GM21576 (cell line): ENCODE data around the gene DPH2.

Source experiments
- ATAC-seq: cut with Tn5 transposase; IDR thresholded peaks from one replicate; pipeline ENCODE4 v1.9.1; 2021; ENCODE audit warnings: mild to moderate bottlenecking, moderate library complexity; ENCODE audit not compliant: unreplicated experiment

Gene DPH2

DNA sequence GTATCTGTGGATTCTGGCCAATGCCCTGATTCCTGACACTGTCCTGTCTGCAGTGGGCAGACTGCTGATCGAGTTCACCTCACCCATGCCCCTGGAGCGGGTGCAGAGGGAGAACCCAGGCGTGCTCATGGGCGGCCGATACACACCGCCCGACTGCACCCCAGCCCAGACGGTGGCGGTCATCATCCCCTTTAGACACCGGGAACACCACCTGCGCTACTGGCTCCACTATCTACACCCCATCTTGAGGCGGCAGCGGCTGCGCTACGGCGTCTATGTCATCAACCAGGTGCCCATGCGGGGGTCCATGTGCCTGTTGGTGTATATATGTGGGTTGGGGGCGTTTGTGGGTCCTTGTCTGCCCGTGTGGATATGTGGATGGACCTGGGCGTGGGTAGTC lies 11.8 kb downstream of the DPH2 start:
- ATAC-seq, result no peak

DNA sequence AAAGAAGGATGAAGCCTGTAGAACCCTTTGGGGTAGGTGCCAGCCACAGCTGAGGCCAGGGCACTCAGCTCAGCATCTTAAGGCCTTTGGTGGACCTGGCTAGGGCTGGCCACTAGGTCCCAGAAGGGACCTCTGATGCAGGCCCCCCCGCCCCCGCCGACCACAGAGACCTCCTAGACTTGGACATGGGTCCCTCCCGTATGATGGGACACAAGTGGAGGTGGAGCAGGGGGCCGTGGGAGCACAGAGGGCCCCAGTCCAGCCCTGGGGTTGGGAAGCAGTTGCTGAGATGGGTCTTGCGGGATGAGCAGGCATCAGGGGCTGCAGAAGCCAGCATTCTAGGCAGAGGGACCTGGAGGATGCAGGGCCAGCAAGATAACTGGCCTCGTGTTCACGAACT lies 12.4 kb downstream of the DPH2 start:
- no peak for ATAC-seq

DNA sequence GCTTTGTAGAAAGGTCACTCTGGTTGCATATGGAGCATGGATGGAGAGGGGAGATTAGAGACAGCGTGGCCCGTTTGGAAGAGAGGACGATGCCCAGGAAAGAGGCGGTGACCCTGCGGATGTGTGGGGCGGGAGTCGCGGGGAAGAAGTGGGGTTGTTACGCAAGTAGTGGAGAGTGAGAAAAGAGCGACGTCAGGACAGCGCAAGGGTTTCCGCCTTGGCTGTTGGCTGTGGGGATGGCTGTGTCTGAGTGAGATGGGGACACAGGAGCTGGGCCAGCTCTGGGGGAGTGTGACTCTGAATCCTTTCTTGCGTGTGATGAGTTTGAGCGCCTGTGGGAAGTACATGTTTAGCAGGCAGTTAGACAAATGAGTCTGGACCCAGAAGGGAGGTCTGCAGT lies 13.0 kb downstream of the DPH2 start:
- no peak for ATAC-seq

DNA sequence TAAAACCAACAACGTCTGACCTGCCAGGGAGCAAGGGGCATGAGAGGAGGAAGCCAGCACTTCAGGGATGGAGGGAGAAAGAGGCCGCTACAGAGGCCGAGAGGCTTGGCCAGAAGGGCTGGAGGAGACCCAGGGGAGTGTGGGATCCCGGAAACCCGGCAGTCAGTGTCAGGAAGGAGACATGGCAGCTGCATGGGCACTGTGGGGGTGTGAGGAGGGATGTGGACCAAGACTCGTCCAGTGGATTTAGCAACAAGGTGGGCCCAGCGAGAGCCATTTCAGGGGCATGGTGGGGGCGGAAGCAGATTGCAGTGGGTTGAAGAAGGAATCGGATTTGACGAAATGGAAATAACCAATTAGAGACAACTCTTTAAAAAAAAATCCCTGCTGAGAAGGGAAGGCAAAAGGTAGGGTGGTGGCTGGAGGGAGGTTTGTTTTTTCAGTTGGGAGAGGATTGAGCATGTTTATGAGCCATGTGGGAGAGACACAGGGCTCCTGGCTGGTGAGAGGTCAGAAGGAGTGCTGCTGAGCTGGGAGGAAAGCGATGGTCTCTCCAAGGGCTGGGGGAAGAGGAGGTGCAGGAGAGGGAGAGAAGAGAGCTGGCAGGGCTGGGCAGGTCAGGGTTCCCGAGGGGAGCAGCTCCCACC lies 13.6 kb downstream of the DPH2 start:
- ATAC-seq, result no peak

DNA sequence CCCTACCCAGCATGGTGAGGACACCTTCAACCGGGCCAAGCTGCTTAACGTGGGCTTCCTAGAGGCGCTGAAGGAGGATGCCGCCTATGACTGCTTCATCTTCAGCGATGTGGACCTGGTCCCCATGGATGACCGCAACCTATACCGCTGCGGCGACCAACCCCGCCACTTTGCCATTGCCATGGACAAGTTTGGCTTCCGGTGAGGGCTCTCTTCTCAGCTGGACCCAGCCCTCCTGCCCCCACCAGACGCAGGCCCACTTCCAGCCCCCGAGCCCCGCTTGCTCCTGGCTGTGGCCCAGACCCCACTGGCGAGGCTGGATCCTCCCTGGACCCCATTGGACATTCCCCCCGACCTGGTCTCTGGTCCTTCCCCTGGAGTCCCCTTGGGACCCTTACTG lies 15.0 kb downstream of the DPH2 start:
- no peak for ATAC-seq

DNA sequence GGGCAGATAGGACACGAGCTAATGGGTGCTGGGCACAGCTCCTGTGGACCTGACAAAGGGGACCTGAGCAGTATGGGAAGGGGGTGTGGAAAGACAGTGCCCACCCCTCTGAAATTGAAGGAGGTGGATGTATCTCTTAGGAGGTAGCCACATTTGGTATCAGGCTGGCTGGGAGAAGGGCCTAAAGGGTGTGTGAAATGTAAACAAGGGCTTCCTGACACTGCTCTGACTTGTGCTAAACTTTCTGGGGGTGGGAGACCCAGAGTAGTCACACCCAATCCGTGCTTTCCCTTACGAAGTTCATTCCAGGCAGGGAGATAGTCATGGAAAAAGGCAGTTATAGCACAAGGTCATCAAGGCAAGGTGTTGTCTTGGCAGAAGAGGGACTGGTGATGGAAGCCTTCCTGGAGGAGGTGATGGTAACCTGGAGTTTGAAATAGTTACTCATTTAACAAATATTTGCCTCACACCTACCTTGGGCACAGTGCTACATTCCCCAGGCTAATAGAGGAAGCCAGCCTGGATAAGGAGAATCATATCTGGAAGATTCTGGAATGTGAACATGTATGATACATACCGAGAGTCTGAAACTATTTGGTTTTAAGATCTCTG lies 16.3 kb downstream of the DPH2 start:
- no peak for ATAC-seq

DNA sequence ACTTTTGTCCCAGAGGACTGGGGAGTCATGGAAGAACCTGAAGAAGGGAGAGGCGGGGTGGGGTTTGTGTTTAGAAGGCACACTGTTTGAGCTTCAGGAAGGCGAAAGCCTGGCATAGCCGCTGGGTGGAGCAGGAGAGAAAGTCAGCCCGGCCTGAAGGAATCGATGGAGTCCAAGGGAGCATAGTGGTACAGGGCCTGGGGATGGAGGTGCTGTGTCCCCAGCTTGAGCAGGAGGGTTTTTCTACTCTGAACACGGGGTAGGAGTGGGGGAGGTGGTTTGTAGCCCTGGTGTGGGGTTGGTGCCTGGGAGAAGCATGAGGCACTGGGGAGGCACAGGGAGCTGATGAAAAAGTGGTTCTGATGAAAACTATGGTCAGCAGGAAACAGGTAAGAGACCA lies 16.9 kb downstream of the DPH2 start:
- ATAC-seq, result no peak

DNA sequence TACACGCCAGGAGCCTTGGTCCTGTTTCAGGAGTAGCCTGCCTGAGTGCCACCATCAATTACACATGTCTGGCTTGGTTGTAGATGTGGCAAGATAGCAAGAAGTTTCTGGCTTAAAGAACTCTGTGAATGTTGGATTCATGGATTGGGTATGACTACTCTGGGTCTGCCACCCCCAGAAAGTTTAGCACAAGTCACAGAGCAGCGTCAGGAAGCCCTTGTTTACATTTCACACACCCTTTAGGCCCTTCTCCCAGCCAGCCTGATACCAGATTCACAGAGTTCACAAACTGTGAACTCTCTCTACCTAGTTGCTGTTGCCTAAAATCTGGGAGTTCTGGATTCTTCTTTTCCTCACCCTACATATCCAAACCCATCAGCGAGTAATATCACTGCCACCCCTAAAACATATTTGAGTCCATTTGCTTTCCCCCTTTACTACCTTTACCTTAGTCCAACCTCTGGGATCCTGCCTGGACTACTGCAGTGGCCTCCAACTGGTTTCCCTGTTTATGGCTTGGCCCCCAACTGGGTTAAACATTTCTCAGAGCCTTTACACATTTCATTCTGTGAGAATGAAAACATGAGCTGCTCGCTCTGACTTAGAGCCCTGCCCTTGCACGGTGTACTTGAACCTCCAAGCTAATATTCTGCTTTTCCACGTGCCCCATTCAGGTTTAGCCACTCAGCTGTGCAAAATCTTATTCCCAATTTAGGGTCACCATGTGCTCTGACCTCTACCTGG lies 17.5 kb downstream of the DPH2 start:
- no peak for ATAC-seq

DNA sequence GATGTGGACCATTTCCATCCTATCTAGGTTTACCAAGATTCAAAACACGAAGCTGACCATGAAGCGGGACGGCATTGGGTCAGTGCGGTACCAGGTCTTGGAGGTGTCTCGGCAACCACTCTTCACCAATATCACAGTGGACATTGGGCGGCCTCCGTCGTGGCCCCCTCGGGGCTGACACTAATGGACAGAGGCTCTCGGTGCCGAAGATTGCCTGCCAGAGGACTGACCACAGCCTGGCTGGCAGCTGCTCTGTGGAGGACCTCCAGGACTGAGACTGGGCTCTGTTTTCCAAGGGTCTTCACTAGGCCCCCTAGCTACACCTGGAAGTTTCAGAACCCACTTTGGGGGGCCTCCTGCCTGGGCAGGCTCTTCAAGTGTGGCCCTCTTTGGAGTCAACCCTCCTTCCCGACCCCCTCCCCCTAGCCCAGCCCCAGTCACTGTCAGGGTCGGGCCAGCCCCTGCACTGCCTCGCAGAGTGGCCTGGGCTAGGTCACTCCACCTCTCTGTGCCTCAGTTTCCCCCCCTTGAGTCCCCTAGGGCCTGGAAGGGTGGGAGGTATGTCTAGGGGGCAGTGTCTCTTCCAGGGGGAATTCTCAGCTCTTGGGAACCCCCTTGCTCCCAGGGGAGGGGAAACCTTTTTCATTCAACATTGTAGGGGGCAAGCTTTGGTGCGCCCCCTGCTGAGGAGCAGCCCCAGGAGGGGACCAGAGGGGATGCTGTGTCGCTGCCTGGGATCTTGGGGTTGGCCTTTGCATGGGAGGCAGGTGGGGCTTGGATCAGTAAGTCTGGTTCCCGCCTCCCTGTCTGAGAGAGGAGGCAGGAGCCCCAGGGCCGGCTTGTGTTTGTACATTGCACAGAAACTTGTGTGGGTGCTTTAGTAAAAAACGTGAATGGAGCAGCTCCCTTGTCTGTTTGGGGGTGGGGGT lies 20.7 kb downstream of the DPH2 start:
- no peak for ATAC-seq

DNA sequence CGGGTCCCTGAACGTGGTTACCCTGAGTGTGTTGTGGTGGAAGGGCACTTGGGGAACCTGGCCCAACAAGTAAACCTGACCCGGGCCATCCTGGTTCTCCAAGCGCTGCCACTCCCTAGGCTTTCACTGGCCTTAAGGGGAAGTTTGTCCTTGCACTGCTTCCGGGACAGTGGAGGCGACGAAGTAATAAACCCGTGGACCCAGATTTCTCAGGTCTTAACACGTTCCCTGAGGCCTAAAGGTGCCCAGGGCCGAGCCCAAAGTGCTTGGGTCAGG lies 21.3 kb downstream of the DPH2 start:
- no peak for ATAC-seq

DNA sequence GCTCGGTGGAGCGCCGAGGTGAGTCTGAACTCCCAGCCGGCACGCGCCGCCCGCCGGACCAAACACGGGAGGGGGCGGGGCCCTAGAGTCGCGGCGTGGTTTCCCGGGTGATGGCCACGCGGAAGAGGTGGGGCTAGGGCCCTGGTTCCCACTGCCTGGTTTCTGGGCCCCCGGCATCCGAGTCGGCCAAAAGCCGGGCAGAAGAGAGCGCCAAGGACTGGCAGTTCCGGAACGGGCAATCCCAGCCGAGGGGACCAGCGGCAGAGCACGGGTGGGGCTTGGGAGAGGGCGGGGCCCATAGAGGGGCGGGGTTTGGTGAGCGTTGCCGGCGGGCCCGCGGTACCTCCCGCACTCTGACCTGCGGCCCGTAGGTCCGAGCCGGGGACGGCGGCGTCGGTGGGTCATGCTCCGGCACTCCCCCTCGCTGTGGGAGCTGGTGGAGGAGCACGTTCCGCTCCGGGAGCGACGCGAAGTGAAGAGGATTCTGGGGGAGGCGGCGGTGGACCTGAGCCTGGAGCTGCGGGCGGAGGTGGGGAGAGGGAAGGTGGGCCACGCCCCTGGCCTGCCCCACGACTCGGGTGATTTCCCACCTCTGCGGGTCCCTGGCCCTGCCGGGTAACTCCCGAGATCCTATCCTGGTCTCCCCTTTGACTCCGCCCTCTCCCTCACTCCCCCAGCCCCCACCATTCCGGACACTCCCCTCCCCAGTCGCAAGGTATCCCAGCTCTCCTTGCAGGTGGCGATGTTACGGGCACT lies 21.8 kb downstream of the DPH2 start, which contains the start of gene CCDC24:
Gene CCDC24, plus strand, starts transcription at position 124 of the 756 bp plus-strand sequence. Its CDS starts 280 bp downstream, at position 404.
- peak; percentile 62 for ATAC-seq

DNA sequence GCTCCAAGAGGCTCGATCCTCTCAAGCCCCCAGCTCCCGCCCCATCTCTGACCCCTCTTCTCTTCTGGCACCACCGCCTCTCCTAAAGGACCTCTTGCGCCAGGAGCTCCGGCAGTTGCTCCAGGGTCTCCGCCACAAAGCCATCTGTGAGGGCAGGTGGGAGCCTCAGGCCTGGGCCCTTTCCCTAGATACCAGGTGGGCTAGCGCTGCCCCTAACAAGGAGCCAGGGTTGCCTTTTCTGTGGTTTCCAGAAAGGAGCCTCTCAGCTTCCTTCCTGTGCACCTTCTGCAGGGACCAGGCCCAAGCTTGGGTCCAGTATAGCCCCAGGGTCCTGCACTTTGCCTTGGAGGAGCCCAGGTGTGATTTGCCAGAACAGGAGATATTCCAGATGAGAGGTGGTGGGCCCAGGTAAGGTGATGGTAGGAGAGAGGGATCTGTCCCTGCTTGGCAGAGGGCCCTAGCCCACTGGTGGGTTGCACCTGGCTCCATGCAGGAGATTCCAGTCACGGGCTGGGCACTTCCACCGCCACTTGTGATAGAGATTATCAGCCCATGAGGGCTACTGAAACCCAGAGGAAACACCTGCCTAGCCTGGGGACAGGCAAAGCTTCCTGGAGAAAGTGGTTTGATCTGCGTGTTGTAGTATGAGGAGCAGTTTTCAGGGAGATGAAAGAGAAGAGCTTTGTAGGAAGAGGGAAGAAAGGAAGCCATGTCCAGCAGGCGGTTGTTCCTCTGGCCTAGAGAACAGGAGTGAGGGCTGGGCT lies 22.6 kb downstream of the DPH2 start:
- no peak for ATAC-seq

DNA sequence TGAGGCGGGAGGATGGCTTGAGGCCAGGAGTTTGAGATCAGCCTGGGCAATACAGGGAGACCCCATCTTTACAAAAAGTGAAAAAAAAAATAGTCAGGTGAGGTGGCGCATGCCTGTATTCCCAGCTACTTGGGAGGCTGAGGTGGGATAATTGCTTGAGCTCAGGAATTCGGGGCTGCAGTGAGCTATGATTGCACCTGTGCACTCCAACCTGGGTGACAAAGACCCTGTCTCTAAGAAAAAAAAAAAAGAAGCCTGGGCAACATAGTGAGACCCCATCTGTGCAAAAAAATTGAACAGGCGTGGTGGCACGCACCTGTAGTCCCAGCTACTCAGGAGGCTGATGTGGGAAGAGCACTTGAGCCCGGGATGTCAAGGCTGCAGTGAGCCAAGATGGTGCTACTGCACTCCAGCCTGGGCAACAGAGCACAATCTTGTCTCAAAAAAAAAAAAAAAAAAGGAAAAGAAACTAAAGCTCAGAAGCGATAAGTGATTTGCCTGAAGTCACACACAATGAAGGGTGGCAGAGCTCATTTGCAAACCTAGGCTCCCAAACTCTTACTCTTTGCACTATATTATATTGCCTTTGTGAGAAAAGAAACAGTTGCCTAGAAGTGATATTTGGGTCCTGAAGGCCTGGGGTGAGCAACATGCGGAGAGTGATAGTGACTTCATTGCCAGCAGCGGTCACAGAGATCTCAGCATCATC lies 23.6 kb downstream of the DPH2 start:
- ATAC-seq, result no peak

DNA sequence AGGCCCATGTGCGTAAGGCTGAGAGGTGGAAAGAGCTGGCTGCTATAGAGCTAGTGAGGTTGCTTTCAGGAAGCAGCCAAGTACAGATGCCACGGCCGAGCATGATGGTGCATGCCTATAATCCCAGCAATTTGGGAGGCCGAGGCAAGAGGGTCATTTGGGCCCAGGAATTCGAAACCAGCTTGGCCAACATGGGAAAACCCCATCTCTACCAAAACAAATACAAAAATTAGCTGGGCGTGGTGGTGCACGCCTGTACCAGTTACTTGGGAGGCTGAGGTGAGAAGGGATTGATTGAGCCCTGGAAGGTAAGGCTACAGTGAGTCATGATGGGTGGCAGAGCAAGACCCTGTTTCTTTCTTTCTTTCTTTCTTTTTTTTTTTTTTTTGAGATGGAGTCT lies 24.3 kb downstream of the DPH2 start:
- no peak for ATAC-seq

DNA sequence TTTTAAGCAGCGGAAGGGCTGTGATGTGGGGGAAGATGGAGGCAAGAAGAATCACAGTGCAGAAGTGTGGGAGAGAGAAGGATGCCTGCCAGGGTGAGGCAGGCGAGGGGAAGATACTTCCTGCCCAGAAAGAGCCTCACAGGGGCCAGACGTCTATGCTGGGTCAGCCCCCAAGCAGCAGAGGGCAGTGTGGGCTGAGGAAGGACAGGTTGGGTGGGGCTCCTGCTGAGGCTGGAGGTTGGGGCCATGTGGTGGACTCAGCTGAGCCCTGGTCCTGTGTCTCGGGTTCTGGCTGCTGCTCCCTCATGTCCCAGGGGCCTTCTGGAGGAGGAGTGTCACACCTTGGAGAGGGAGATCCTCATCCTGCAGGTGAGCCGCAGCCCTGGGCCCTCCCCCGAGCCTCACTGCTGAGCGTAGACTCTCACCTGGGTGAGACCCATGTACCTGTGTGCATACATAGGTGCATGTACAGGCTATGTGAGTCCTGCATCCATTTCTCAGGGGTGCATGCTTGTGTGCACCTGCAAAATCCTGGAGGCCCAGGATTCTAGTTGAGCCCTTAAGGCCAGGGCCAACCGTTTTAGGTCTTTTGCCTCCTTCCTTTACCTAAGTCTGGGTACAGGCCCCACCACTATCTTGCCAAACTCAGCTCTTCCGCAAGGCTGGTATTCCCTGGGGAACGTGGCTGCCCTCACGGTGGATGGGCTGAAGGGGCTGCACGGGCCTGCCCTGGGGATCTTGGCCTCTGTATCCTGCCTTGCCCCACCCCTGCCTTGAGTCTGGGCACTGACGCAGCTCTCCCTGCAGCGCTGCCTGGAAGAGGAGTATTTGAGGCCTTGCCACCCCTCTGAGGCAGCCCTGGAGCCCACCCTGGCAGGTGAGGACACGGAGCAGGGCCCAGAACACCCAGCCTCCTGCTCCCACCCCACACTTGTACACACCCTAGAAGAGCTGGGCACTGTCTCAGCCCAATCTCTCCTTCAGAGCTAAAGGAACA lies 25.3 kb downstream of the DPH2 start:
- ATAC-seq, result no peak

DNA sequence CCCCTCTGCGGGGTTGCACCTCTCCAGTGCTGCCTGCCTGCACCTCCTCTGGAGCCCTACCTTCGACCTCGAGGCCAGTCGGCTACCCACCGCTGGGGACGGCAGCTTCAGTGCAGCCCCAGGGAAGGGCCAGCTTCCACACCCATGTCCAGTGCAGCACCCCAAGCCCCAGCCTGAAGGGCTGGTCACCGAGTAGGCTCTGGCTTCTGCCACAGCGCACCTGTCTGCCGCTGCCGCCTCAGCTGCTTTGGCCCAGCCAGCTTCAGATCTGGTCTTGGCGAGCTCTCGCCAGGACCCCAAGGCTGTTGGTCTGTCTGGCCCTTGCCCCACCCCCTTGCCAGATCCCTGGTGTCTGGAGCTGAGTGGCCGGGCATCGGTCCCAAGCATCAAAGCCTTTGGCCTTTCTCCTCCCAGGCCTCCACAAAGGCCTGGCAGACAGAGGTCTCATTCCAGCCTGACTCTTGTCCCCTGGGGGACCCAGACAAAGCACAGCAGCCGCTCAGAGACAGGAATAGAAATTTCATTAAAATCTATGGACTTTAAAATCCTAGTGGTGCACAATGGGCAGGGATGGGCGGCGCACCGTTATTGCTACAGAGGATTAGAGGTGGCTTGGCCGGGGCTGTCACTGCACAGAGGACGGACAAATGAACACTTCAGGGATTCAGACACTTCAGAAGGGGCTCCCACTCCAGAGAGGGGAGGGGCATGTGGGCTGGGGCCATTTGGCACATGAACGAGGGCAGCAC lies 26.3 kb downstream of the DPH2 start:
- ATAC-seq, result no peak

DNA sequence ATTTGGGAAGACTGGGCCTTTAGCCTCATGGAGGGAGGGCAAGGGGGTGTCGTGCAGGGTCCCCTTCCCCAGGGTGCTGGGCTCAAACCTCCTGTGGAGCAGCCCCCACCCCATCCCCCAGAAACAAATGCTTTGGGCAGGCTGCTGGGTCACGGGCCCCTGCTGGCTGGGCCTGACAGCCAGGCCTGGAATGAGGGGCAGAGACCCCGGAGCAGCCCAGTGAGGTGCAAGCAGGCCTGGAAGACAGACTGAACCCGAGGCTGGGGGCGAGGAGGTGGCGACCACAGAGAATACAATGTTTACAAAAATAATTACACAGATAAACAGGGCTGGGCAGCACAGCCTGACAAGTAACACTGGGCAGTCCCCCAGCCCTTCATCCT lies 26.9 kb downstream of the DPH2 start:
- ATAC-seq, result no peak
